ENCODE results near the gene MUC20.
"Not testable (repeated sequence)": the region's sequence is repeated elsewhere in the genome, so short reads cannot be mapped to it uniquely, and the experiment has no call there.

Gene MUC20

DNA sequence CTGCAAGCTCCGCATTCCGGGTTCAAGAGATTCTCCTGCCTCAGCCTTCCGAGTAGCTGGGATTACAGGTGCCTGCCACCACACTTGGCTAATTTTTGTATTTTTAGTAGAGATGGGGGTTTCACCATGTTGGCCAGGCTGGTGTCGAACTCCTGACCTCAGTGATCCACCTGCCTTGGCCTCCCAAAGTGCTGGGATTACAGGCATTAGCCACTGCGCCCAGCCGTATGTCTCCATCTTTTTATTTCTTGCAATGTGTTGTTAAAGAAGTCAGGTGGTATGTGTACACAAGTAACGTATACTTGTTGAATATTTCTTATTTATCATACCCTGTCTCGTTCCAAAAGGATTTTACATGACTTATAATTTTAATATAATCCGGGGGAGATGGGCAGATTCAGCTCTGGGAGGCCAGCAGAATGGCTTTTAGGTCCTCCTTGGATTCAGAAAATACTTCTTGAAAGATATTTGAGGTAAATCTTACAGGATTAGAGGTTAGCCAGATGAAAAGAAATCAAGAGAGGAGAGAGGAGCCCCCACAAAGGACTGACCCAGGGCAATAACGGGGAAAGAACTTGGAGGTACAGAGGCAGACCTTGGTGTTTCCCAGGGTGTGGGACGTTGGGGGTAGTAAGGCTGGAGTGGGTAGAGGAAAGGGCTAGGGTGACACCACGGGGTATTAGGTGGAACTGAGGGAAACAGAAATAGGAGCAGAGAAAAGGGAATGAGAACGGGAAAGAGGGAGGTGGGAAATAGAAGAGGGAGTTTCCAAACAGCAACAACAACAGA, 27.2 kb upstream of the MUC20 start:
- DNase-seq (ENCODE audit: low read depth in 2 of 2), result no peak

- DNase-seq (ENCODE audit: low read depth in 2 of 2), result not testable (repeated sequence)
These were observed 26.3 kb upstream of the MUC20 start for GRCh38 chr3:195694217-195695076.

GRCh38 chr3:195696632-195697278, 24.0 kb upstream of the MUC20 start:
- DNase-seq (ENCODE audit: low read depth in 2 of 2), result no peak

- DNase-seq (ENCODE audit: low read depth in 2 of 2), result no peak
These were observed 23.0 kb upstream of the MUC20 start for GRCh38 chr3:195697582-195698324.

GRCh38 chr3:195698325-195698646, 22.5 kb upstream of the MUC20 start:
- DNase-seq (ENCODE audit: low read depth in 2 of 2), result no peak

GRCh38 chr3:195698647-195699387, 22.0 kb upstream of the MUC20 start:
- no peak for DNase-seq (ENCODE audit: low read depth in 2 of 2)

DNA sequence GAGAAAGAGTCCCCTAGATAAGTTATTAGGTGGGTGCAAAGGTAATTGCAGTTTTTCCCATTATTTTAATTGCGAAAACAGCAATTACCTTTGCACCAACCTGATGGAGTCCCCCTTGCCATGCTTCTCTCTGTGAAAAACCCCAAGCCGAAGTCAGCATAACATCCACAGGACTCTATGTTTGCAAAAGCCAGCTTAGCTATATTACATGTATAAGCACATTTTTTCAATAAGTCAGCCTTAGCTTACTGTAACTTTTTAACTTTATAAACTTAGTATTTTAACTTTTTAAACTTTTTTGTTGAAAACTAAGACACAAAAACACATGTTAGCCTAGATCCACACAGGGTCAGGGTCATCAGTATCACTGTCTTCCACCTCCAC, 21.4 kb upstream of the MUC20 start:
- no peak for DNase-seq (ENCODE audit: low read depth in 2 of 2)

DNA sequence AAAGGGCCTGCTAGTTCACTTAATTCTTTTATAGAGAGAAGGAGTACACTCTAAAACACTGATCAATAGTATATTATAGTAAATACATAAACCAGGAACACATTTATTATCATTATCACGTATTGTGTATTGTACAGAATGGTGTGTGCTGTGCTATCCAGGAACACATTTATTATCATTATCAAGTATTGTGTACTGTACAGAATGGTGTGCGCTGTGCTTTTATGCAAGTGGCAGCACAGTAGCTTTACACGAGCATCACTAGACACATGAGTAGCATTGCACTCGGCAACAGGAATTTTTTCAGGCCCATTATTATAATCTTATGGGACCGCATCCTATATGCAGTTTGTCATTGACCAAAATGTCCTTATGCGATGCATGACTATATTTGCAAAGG, 20.9 kb upstream of the MUC20 start:
- no peak for DNase-seq (ENCODE audit: low read depth in 2 of 2)

GRCh38 chr3:195700319-195700718, 20.5 kb upstream of the MUC20 start:
- DNase-seq (ENCODE audit: low read depth in 2 of 2), result no peak

DNA sequence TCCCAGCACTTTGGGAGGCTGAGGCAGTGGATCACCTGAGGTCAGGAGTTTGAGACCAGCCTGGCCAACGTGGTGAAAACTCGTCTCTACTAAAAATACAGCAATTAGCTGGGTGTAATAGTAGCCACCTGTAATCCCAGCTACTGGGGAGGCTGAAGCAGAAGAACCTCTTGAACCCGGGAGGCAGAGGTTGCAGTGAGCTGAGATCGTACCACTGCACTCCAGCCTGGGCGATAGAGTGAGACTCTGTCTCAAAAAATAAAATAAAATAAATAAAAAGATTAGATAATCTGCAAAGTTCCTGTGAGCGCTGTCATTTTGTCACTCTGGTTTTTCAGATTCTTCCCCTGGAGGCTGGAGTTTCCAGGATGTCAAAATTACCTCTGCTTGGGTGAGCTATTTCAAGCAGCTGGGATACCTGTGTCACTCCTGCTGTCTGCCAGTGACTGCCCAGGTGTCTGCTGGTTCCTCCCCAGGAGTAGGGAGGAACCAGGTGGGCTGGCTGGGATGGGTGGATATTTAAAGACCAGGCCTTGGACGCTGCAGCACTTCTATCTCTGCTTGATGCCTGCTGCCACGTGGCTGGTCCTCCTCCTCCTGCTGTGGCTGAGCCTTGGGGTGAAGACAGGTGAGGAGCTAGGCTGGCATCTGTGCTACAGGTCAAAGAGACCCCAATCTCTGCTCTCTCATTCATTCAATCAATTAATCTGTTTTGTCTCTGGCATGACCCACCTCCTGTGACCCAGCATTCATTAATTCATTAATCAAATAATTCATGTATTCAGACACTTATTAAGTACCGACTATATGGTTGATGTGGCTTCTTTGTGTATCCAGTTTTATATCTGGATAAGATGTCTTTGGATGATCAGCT, 19.5 kb upstream of the MUC20 start:
- no peak for DNase-seq (ENCODE audit: low read depth in 2 of 2)

- no peak for DNase-seq (ENCODE audit: low read depth in 2 of 2)
These were observed 17.0 kb upstream of the MUC20 start for GRCh38 chr3:195703776-195704175.

- no peak for DNase-seq (ENCODE audit: low read depth in 2 of 2)
These were observed 16.3 kb upstream of the MUC20 start for GRCh38 chr3:195704433-195704999.

GRCh38 chr3:195705081-195705991, 15.4 kb upstream of the MUC20 start:
- no peak for DNase-seq (ENCODE audit: low read depth in 2 of 2)

DNA sequence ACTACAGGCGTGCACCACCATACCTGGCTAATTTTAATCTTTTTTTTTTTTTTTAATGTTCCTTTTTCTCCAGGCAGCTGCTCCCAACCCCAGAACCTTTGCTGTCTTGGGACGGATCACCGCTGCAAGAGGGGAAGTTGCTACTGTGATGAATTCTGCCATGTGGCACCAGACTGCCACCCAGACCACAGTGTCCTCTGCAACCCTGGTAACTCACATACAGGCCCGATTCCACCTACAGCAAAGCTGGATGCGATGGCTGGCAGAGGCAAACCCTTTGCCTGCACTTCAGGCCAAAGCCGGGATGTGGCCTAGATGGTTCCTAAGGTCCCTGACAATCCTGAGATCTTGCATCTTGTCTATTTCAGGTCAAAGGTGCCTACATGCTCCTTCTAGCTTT, 12.7 kb upstream of the MUC20 start:
- DNase-seq (ENCODE audit: low read depth in 2 of 2), result no peak

DNA sequence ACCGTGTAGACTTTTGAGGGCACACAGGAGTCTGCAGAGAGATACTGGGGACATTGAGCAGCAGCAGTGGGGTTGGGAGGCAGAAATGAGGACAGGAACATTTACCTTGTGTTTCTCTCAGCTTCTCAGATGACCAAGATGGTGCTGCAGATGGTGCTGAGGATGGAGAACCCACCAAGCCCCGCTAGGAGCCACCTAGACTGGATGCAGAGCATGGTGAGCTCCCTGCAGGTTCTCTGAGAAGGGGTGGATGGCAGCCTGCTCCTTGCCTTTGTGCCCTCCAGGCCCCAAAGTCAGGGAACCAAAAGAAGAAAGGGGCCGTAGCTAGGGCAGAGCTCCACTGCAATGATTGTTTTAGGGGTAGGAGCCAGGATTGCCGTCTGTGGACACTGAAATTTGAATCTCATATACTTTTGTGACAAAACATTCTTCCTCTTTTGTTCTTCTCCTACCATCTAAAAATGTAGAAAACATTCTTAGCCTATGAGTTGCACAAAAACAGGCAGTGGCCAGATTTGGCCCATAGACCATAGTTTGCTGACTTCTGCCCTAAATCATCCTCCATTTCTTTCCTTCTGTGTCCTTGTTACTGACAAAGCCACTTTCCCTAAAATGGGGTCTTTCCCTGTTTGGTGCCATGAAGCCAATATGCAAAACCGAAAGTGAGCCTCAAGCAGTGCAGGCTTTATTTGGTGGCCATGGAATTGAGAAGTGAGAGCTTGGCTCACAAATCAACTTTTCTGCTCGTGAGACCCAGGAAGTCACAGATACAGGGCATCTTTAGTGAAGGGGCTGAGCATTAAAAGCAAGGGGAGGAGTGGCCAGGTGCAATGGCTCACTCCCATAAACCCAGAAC, 11.9 kb upstream of the MUC20 start:
- no peak for DNase-seq (ENCODE audit: low read depth in 2 of 2)

GRCh38 chr3:195709676-195710085, 11.1 kb upstream of the MUC20 start:
- DNase-seq (ENCODE audit: low read depth in 2 of 2), result no peak

GRCh38 chr3:195710126-195710905, 10.5 kb upstream of the MUC20 start:
- not testable (repeated sequence) for DNase-seq (ENCODE audit: low read depth in 2 of 2)

Data from stimulated activated CD8-positive, alpha-beta memory T cell treated with anti-CD3 and anti-CD28 coated beads, Interleukin-7, amount 100 ng/mL, for 4 hours (primary cell).